ENCODE data around the gene KSR2.
"Not testable (repeated sequence)": the region's sequence is repeated elsewhere in the genome, so short reads cannot be mapped to it uniquely, and the experiment has no call there.

The KSR2 gene

GRCh38 chr12:117872546-117873169 is 96.1 kb downstream of the KSR2 start:
- H3K4me2 ChIP-seq (ENCODE audit: low read length) = no peak overlapping the region
- no peak overlapping the region for H3K4me3 ChIP-seq (ENCODE audit: low read length)
- no peaks in the 10 kb centered on the region for H3K9me3 ChIP-seq (replicated peaks; ENCODE audit: low read length)
- no peaks in the 10 kb centered on the region for H3K4me1 ChIP-seq (ENCODE audit: control insufficient read depth, insufficient read depth, low read length)
- peaks cover 12% of the 10 kb centered on the region for H3K27me3 ChIP-seq (ENCODE audit: control insufficient read depth, insufficient read depth, low read length)
- H3K9ac ChIP-seq (ENCODE audit: low read depth, low read length) = no peak overlapping the region
- H3K36me3 ChIP-seq (ENCODE audit: insufficient read depth, low read length) = no peaks in the 10 kb centered on the region

GRCh38 chr12:117869551-117869950 is 99.2 kb downstream of the KSR2 start:
- Histone ChIP-seq H3K9ac (ENCODE audit: low read depth, low read length) (no peak overlapping the region), H3K4me3 (ENCODE audit: low read length) (no peak overlapping the region), H3K27me3 (ENCODE audit: control insufficient read depth, insufficient read depth, low read length) (peaks cover 4% of the 10 kb centered on the region), H3K9me3 (replicated peaks; ENCODE audit: low read length) (no peaks in the 10 kb centered on the region), H3K4me1 (ENCODE audit: control insufficient read depth, insufficient read depth, low read length) (no peaks in the 10 kb centered on the region), H3K4me2 (ENCODE audit: low read length) (no peak overlapping the region), H3K36me3 (ENCODE audit: insufficient read depth, low read length) (no peaks in the 10 kb centered on the region)

- H3K4me2 ChIP-seq (ENCODE audit: low read length) = no peak overlapping the region
- H3K36me3 ChIP-seq (ENCODE audit: insufficient read depth, low read length) = no peaks in the 10 kb centered on the region
- H3K9ac ChIP-seq (ENCODE audit: low read depth, low read length) = no peak overlapping the region
- no peaks in the 10 kb centered on the region for H3K9me3 ChIP-seq (replicated peaks; ENCODE audit: low read length)
- peaks cover 4% of the 10 kb centered on the region for H3K4me1 ChIP-seq (ENCODE audit: control insufficient read depth, insufficient read depth, low read length)
- no peak overlapping the region for H3K4me3 ChIP-seq (ENCODE audit: low read length)
- H3K27me3 ChIP-seq (ENCODE audit: control insufficient read depth, insufficient read depth, low read length) = peaks cover 4% of the 10 kb centered on the region
These were observed 101.4 kb downstream of the KSR2 start for GRCh38 chr12:117867348-117867747.

- Histone ChIP-seq H3K4me2 (ENCODE audit: low read length) (no peak overlapping the region), H3K27me3 (ENCODE audit: control insufficient read depth, insufficient read depth, low read length) (peaks cover 4% of the 10 kb centered on the region), H3K4me1 (ENCODE audit: control insufficient read depth, insufficient read depth, low read length) (peaks cover 4% of the 10 kb centered on the region), H3K4me3 (ENCODE audit: low read length) (no peak overlapping the region), H3K9me3 (replicated peaks; ENCODE audit: low read length) (no peaks in the 10 kb centered on the region), H3K36me3 (ENCODE audit: insufficient read depth, low read length) (no peaks in the 10 kb centered on the region), H3K9ac (ENCODE audit: low read depth, low read length) (no peak overlapping the region)
These were observed 103.3 kb downstream of the KSR2 start for GRCh38 chr12:117865505-117865904.

GRCh38 chr12:117863002-117863709 is 105.6 kb downstream of the KSR2 start:
- Histone ChIP-seq H3K27me3 (ENCODE audit: control insufficient read depth, insufficient read depth, low read length) (peaks cover 3% of the 10 kb centered on the region), H3K4me2 (ENCODE audit: low read length) (peak overlapping the region; percentile 10), H3K36me3 (ENCODE audit: insufficient read depth, low read length) (no peaks in the 10 kb centered on the region), H3K9me3 (replicated peaks; ENCODE audit: low read length) (no peaks in the 10 kb centered on the region), H3K4me3 (ENCODE audit: low read length) (no peak overlapping the region), H3K9ac (ENCODE audit: low read depth, low read length) (no peak overlapping the region), H3K4me1 (ENCODE audit: control insufficient read depth, insufficient read depth, low read length) (peaks cover 4% of the 10 kb centered on the region)

- no peaks in the 10 kb centered on the region for H3K36me3 ChIP-seq (ENCODE audit: insufficient read depth, low read length)
- peaks cover 3% of the 10 kb centered on the region for H3K27me3 ChIP-seq (ENCODE audit: control insufficient read depth, insufficient read depth, low read length)
- peaks cover 4% of the 10 kb centered on the region for H3K4me1 ChIP-seq (ENCODE audit: control insufficient read depth, insufficient read depth, low read length)
- H3K9ac ChIP-seq (ENCODE audit: low read depth, low read length) = no peak overlapping the region
- no peak overlapping the region for H3K4me2 ChIP-seq (ENCODE audit: low read length)
- no peaks in the 10 kb centered on the region for H3K9me3 ChIP-seq (replicated peaks; ENCODE audit: low read length)
- H3K4me3 ChIP-seq (ENCODE audit: low read length) = no peak overlapping the region
These were observed 107.1 kb downstream of the KSR2 start for GRCh38 chr12:117861691-117862090.

- H3K9ac ChIP-seq (ENCODE audit: low read depth, low read length); H3K4me2 ChIP-seq (ENCODE audit: low read length); H3K36me3 ChIP-seq (ENCODE audit: insufficient read depth, low read length); H3K27me3 ChIP-seq (ENCODE audit: control insufficient read depth, insufficient read depth, low read length); H3K4me3 ChIP-seq (ENCODE audit: low read length); H3K4me1 ChIP-seq (ENCODE audit: control insufficient read depth, insufficient read depth, low read length); H3K9me3 ChIP-seq (replicated peaks; ENCODE audit: low read length): not testable (repeated sequence)
These were observed 108.0 kb downstream of the KSR2 start for GRCh38 chr12:117860787-117861290.

GRCh38 chr12:117860111-117860510 is 108.7 kb downstream of the KSR2 start:
- Histone ChIP-seq H3K9me3 (replicated peaks; ENCODE audit: low read length) (no peaks in the 10 kb centered on the region), H3K27me3 (ENCODE audit: control insufficient read depth, insufficient read depth, low read length) (peaks cover 3% of the 10 kb centered on the region), H3K9ac (ENCODE audit: low read depth, low read length) (no peak overlapping the region)

GRCh38 chr12:117857632-117858612 is 110.9 kb downstream of the KSR2 start:
- H3K36me3 ChIP-seq (ENCODE audit: insufficient read depth, low read length) = no peaks in the 10 kb centered on the region
- peaks cover 3% of the 10 kb centered on the region for H3K27me3 ChIP-seq (ENCODE audit: control insufficient read depth, insufficient read depth, low read length)
- H3K9me3 ChIP-seq (replicated peaks; ENCODE audit: low read length) = peaks cover 3% of the 10 kb centered on the region
- no peak overlapping the region for H3K4me3 ChIP-seq (ENCODE audit: low read length)
- H3K4me1 ChIP-seq (ENCODE audit: control insufficient read depth, insufficient read depth, low read length) = peaks cover under 1% of the 10 kb centered on the region
- no peak overlapping the region for H3K9ac ChIP-seq (ENCODE audit: low read depth, low read length)
- no peak overlapping the region for H3K4me2 ChIP-seq (ENCODE audit: low read length)

More at GRCh38 chr12:117860111-117860510, 108.7 kb downstream of the KSR2 start:
- H3K4me1 ChIP-seq (ENCODE audit: control insufficient read depth, insufficient read depth, low read length) = peaks cover 4% of the 10 kb centered on the region
- no peaks in the 10 kb centered on the region for H3K36me3 ChIP-seq (ENCODE audit: insufficient read depth, low read length)
- H3K4me2 ChIP-seq (ENCODE audit: low read length) = no peak overlapping the region
- H3K4me3 ChIP-seq (ENCODE audit: low read length) = no peak overlapping the region

GRCh38 chr12:117857139-117857538 is 111.7 kb downstream of the KSR2 start:
- H3K4me1 ChIP-seq (ENCODE audit: control insufficient read depth, insufficient read depth, low read length); H3K27me3 ChIP-seq (ENCODE audit: control insufficient read depth, insufficient read depth, low read length); H3K9me3 ChIP-seq (replicated peaks; ENCODE audit: low read length); H3K36me3 ChIP-seq (ENCODE audit: insufficient read depth, low read length); H3K4me3 ChIP-seq (ENCODE audit: low read length); H3K4me2 ChIP-seq (ENCODE audit: low read length); H3K9ac ChIP-seq (ENCODE audit: low read depth, low read length): not testable (repeated sequence)

- Histone ChIP-seq H3K9me3 (replicated peaks; ENCODE audit: low read length) (peaks cover 3% of the 10 kb centered on the region), H3K9ac (ENCODE audit: low read depth, low read length) (no peak overlapping the region), H3K27me3 (ENCODE audit: control insufficient read depth, insufficient read depth, low read length) (peaks cover 3% of the 10 kb centered on the region), H3K36me3 (ENCODE audit: insufficient read depth, low read length) (no peaks in the 10 kb centered on the region), H3K4me2 (ENCODE audit: low read length) (no peak overlapping the region), H3K4me1 (ENCODE audit: control insufficient read depth, insufficient read depth, low read length) (no peaks in the 10 kb centered on the region), H3K4me3 (ENCODE audit: low read length) (no peak overlapping the region)
These were observed 113.6 kb downstream of the KSR2 start for GRCh38 chr12:117855165-117855564.
